OCI-LY1 (cell line): ENCODE data around the gene NBPF9.
"Not testable (repeated sequence)": the region's sequence is repeated elsewhere in the genome, so short reads cannot be mapped to it uniquely, and the experiment has no call there.

Source experiments
- H2AFZ ChIP-seq: fragments of 200-600 bp; sonication (generic), shearing (Covaris generic); 2 replicates; pipeline ENCODE4 v1.6.0; 2014; ENCODE audit warnings: antibody characterized with exemption, mild to moderate bottlenecking, low read length
- H3F3A ChIP-seq: fragments of 200-600 bp; sonication (generic), shearing (Covaris generic); 2 replicates; pipeline ENCODE4 v1.6.0; 2014; ENCODE audit warnings: mild to moderate bottlenecking, antibody characterized with exemption, low read length, moderate library complexity; ENCODE audit not compliant: insufficient read depth
- H3K27ac ChIP-seq: fragments of 200-600 bp; sonication (generic); 2 replicates; pipeline ENCODE4 v1.5.1; 2014; ENCODE audit warnings: low read length, mixed run types, mild to moderate bottlenecking, low read depth; ENCODE audit not compliant: poor library complexity, severe bottlenecking
- H3K27me3 ChIP-seq: fragments of 200-600 bp; sonication (generic); 2 replicates; pipeline ENCODE4 v1.6.0; 2014; ENCODE audit warnings: antibody characterized with exemption, mild to moderate bottlenecking, low read length, moderate library complexity; ENCODE audit not compliant: insufficient read depth
- H3K36me3 ChIP-seq: fragments of 200-600 bp; sonication (generic); 2 replicates; pipeline ENCODE4 v1.6.1; 2014; ENCODE audit warnings: mild to moderate bottlenecking, antibody characterized with exemption, low read length, moderate library complexity, mixed read lengths; ENCODE audit not compliant: insufficient read depth
- H3K4me1 ChIP-seq: fragments of 200-600 bp; sonication (generic); 2 replicates; pipeline ENCODE4 v1.5.1; 2014; ENCODE audit warnings: mild to moderate bottlenecking, low read length, moderate library complexity; ENCODE audit not compliant: insufficient read depth, severe bottlenecking
- H3K4me2 ChIP-seq: fragments of 200-600 bp; sonication (generic), shearing (Covaris generic); 2 replicates; pipeline ENCODE4 v1.6.1; 2014; ENCODE audit warnings: low read length
- H3K4me3 ChIP-seq: fragments of 200-600 bp; sonication (generic); 2 replicates; pipeline ENCODE4 v1.5.1; 2014; ENCODE audit warnings: low read length, low read depth, mild to moderate bottlenecking, mixed read lengths; ENCODE audit not compliant: poor library complexity, severe bottlenecking
- H3K79me2 ChIP-seq: fragments of 200-600 bp; shearing (Covaris generic); 2 replicates; pipeline ENCODE4 v1.6.1; 2016; ENCODE audit warnings: mixed run types, low read length, mixed read lengths; ENCODE audit not compliant: insufficient read depth
- H3K9ac ChIP-seq: fragments of 200-600 bp; sonication (generic), shearing (Covaris generic); 2 replicates; pipeline ENCODE4 v1.6.1; 2014; ENCODE audit warnings: mild to moderate bottlenecking, low read length, mixed read lengths
- H3K9me2 ChIP-seq: fragments of 200-600 bp; sonication (generic), shearing (Covaris generic); 2 replicates; pipeline ENCODE4 v1.6.1; 2014; ENCODE audit warnings: low read depth, mild to moderate bottlenecking, low read length, mixed read lengths
- H3K9me3 ChIP-seq: fragments of 200-600 bp; shearing (Covaris generic); 2 replicates; pipeline ENCODE4 v1.6.1; 2014; ENCODE audit warnings: low read length, mixed read lengths
- H4K20me1 ChIP-seq: fragments of 200-600 bp; sonication (generic), shearing (Covaris generic); 2 replicates; pipeline ENCODE4 v1.6.0; 2016; ENCODE audit warnings: mild to moderate bottlenecking, low read length; ENCODE audit not compliant: insufficient read depth

Gene NBPF9, protein sequence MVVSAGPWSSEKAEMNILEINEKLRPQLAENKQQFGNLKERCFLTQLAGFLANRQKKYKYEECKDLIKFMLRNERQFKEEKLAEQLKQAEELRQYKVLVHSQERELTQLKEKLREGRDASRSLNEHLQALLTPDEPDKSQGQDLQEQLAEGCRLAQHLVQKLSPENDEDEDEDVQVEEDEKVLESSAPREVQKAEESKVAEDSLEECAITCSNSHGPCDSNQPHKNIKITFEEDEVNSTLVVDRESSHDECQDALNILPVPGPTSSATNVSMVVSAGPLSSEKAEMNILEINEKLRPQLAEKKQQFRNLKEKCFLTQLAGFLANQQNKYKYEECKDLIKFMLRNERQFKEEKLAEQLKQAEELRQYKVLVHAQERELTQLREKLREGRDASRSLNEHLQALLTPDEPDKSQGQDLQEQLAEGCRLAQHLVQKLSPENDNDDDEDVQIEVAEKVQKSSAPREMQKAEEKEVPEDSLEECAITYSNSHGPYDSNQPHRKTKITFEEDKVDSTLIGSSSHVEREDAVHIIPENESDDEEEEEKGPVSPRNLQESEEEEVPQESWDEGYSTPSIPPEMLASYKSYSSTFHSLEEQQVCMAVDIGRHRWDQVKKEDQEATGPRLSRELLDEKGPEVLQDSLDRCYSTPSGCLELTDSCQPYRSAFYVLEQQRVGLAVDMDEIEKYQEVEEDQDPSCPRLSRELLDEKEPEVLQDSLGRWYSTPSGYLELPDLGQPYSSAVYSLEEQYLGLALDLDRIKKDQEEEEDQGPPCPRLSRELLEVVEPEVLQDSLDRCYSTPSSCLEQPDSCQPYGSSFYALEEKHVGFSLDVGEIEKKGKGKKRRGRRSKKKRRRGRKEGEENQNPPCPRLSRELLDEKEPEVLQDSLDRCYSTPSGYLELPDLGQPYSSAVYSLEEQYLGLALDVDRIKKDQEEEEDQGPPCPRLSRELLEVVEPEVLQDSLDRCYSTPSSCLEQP (N-terminal part only)

GRCh38 chr1:149103109-149104081, at the start of gene NBPF9:
TSS of gene NBPF9 (minus strand) at chr1:149103551. CDS start at chr1:149082139, 21,412 bp downstream.
- H4K20me1 ChIP-seq, H2AFZ ChIP-seq, H3K9me3 ChIP-seq, H3K27ac ChIP-seq, H3K79me2 ChIP-seq, H3K9me2 ChIP-seq, H3K36me3 ChIP-seq, H3K27me3 ChIP-seq, H3K4me1 ChIP-seq, H3F3A ChIP-seq: not testable (repeated sequence)
- H3K4me2 ChIP-seq = peak within 1 kb of the TSS; percentile 32; the same call in 1 of the 2 replicates
- peak within 1 kb of the TSS; percentile 55 for H3K4me3 ChIP-seq
- H3K9ac ChIP-seq = peak within 1 kb of the TSS; percentile 31; the same call in 1 of the 2 replicates

- H3K9ac ChIP-seq, H3K9me2 ChIP-seq, H3K36me3 ChIP-seq, H3F3A ChIP-seq, H3K4me3 ChIP-seq, H2AFZ ChIP-seq, H3K9me3 ChIP-seq, H3K27me3 ChIP-seq, H4K20me1 ChIP-seq, H3K4me2 ChIP-seq, H3K27ac ChIP-seq, H3K4me1 ChIP-seq, H3K79me2 ChIP-seq: not testable (repeated sequence)
Measured at GRCh38 chr1:149149909-149150308, 46.6 kb upstream of the NBPF9 start.

DNA sequence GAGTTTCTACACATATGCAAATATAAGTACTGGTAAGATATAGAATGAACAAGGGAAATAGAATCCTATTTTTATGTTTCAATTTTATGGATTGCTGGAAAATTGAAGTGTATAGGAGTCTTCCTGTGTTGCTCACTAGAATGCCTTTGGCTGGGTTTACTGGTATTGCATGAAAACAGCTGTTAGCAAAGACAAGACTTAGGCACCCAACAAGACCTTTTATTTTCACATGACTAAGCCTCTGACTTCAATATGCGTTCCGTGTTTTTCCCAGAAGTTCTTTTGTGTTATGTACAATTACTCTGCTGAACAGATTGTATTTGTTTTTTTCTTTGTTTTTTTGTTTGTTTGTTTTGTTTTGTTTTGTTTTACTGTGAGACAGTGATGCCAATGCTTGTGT, 34.2 kb upstream of the NBPF9 start:
- H3K79me2 ChIP-seq, H3K4me2 ChIP-seq, H3K4me1 ChIP-seq, H2AFZ ChIP-seq, H3K4me3 ChIP-seq, H3K36me3 ChIP-seq, H3K27ac ChIP-seq, H4K20me1 ChIP-seq, H3K27me3 ChIP-seq, H3K9me3 ChIP-seq, H3F3A ChIP-seq, H3K9ac ChIP-seq, H3K9me2 ChIP-seq: not testable (repeated sequence)

- H3K9me2 ChIP-seq, H2AFZ ChIP-seq, H3K9me3 ChIP-seq, H3F3A ChIP-seq, H3K4me3 ChIP-seq, H3K27me3 ChIP-seq, H3K9ac ChIP-seq, H3K4me1 ChIP-seq, H4K20me1 ChIP-seq, H3K4me2 ChIP-seq, H3K36me3 ChIP-seq, H3K27ac ChIP-seq, H3K79me2 ChIP-seq: not testable (repeated sequence)
Measured at GRCh38 chr1:149130938-149131337, 27.6 kb upstream of the NBPF9 start.

DNA sequence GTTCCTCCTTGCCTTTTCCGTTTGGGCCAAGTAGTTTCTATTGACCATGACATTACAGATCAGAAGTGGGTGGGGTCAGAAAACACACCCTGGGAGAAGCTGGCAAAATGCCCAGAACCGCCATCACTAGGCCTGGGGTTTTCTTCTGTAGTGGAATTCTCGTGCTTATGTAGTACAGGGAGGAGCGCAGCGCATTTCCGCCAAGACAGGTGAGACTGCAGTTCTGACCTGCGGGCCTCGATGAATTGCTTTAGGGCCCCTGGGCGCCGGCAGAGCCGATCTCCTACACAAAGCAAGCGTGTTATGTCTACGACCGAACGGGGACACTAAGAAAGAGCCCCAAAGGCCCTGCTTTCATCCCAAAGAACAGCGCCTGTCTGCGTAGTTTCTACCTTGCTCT, 25.9 kb upstream of the NBPF9 start:
- not testable (repeated sequence) for H3K4me2 ChIP-seq, H3K79me2 ChIP-seq, H3K27me3 ChIP-seq, H3F3A ChIP-seq, H3K36me3 ChIP-seq, H3K9me3 ChIP-seq, H3K4me3 ChIP-seq, H2AFZ ChIP-seq, H3K4me1 ChIP-seq, H3K27ac ChIP-seq, H3K9ac ChIP-seq, H4K20me1 ChIP-seq, H3K9me2 ChIP-seq

- H3K36me3 ChIP-seq, H3K27ac ChIP-seq, H3K9me3 ChIP-seq, H3K9ac ChIP-seq, H3K4me3 ChIP-seq, H4K20me1 ChIP-seq, H3K79me2 ChIP-seq, H3F3A ChIP-seq, H3K4me2 ChIP-seq, H3K27me3 ChIP-seq, H2AFZ ChIP-seq, H3K9me2 ChIP-seq, H3K4me1 ChIP-seq: not testable (repeated sequence)
Measured at GRCh38 chr1:149126555-149127145, 23.3 kb upstream of the NBPF9 start.
